Fibroblast of the aortic adventitia (primary cell): ENCODE measurements around the gene SLC22A12. TPM values are rescaled to one million over a fixed set of nuclear protein-coding genes. Genes with fewer than 3 reads are reported as not detected.

Experiments used
- DNase-seq: peaks from one replicate; pipeline ENCODE4 v3.0.0-alpha.2; 2010; ENCODE audit warnings: low read depth
- H3K4me3 ChIP-seq: 2 replicates; pipeline ENCODE4 v1.5.1; 2011; ENCODE audit warnings: low read depth, mild to moderate bottlenecking, control low read depth, low read length, moderate library complexity
- total RNA-seq: library from RNA; depleted of rRNA; stranded (reverse); fragments of >200 nt; gene quantifications from 2 replicates; pipeline ENCODE4 v1.2.3, GENCODE V29; 2012; ENCODE audit warnings: low replicate concordance
- TF ChIP-seq, protein P1 (sequence below): IDR thresholded peaks from 2 replicates; pipeline ENCODE4 v1.5.1; 2011; ENCODE audit warnings: mild to moderate bottlenecking, low read length, control low read depth, inconsistent platforms; ENCODE audit not compliant: insufficient read depth

SLC22A12 gene
- total RNA-seq, 1 donor, result not detected

DNA sequence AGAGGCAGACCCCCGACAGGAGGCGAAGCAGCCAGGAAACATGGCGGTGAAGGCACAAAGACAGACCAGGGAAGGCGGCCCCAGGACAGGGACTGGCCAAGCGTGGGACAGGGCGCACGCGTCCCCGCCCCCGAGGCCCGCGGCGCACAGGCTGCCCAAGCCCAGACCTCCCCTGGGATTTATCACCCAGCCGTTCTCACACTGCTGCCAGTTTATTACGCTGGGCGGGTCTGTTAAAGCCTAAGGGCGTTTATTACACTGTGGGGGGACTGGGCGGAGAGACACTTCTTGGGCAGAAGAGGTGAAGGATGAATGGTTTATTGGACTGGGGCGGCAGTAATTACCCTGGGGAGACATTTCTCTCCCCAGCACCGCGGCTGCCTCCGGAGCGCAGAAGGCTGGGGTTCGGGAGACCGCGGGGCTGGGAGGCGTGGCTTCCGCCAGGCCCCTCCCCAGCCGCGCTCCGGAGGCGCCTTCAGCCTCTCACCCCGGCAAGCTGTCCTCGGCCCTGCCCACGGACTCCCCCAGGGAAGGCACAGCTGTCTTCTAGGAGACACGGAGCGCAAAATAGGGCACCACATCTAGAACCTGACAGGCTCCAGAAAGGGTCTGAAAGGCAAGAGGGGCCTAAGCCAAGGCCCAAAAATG is 47.1 kb downstream of the SLC22A12 start:
- no peak overlapping the region for H3K4me3 ChIP-seq
- DNase-seq, result no peak
- TF ChIP-seq, protein P1, sequence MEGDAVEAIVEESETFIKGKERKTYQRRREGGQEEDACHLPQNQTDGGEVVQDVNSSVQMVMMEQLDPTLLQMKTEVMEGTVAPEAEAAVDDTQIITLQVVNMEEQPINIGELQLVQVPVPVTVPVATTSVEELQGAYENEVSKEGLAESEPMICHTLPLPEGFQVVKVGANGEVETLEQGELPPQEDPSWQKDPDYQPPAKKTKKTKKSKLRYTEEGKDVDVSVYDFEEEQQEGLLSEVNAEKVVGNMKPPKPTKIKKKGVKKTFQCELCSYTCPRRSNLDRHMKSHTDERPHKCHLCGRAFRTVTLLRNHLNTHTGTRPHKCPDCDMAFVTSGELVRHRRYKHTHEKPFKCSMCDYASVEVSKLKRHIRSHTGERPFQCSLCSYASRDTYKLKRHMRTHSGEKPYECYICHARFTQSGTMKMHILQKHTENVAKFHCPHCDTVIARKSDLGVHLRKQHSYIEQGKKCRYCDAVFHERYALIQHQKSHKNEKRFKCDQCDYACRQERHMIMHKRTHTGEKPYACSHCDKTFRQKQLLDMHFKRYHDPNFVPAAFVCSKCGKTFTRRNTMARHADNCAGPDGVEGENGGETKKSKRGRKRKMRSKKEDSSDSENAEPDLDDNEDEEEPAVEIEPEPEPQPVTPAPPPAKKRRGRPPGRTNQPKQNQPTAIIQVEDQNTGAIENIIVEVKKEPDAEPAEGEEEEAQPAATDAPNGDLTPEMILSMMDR, result no peak

DNA sequence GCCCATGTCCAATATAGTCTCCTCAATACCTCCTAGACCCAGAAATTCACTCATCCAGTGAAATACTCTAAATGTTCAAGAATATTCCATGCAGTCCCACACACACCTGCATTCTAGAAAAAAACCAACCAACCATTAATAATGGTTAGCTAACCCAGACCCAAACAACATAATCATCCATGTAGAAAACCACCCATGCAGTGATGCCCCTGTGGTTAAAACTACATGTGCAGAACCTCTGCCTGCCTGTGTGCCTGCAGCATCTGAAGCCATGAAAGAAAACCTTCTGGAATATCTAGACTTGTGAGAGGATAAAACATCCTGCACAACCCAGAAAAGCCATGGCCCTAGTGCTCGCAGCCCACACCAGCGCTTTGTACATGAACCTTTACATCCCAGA is 47.8 kb downstream of the SLC22A12 start:
- TF ChIP-seq, protein P1, result no peak
- no peak for DNase-seq

DNA sequence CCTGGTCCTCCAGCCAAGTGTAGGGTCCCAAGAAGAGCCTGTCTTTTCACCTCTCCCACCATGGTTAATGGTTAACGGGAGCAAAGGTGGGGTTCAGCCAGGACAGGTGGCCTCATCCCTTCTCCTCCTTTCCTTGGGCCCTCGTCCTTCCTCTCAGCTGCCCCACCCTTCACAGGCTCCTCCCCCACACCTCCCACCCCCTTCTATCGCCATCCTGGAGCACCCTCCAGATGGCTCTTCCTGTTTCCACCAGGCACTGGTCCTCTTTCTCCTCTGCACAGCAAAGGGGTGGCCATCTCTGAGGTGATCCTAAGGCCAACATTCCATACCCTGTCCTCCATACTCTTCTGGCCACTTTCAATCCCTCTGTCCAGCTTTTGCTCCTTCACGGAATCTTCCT is 48.9 kb downstream of the SLC22A12 start:
- H3K4me3 ChIP-seq, result no peak overlapping the region
- no peak for DNase-seq
- TF ChIP-seq, protein P1, result no peak

More for the DNA sequence above, 47.8 kb downstream of the SLC22A12 start:
- no peak overlapping the region for H3K4me3 ChIP-seq

DNA sequence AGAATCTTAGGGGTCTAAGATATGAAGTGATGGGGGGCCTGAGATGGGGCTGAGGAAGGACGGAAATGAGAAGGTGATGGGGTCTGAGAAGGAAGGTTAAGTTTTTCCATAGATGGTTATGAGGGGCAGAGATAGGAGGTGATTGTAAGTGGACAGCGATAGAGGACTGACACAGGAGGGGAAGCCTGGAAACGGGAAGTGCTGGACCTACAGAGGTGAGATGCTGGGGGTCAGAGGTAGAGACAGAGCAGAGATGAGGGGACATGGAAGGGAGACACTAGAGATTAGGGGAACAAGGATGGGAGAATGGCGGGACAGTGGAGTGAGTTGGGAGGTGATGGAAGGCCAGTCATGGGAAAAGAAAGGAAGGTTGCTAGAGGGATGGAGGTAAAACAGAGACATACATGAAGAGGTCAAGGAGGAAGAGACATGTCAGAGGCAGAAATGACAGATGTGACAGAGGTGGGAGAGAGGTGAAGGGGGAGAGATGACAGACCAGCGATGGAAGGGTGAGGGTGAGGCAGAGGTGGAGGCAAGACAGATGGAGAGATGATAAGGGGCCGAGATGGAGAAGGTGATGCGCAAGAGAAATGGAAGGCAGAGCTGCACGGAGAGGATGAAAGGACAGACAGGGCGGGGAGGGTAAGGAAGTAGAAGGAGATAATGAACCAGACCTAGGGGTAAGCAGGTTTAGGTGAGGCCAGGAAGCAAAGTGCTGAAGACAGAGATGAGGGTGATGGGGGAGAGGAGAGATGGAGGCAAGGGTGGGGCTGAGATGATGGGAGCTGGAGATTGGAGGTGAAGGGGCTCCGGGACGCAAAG is 50.8 kb downstream of the SLC22A12 start:
- H3K4me3 ChIP-seq, result no peak overlapping the region
- TF ChIP-seq, protein P1, result no peak
- DNase-seq, result no peak

DNA sequence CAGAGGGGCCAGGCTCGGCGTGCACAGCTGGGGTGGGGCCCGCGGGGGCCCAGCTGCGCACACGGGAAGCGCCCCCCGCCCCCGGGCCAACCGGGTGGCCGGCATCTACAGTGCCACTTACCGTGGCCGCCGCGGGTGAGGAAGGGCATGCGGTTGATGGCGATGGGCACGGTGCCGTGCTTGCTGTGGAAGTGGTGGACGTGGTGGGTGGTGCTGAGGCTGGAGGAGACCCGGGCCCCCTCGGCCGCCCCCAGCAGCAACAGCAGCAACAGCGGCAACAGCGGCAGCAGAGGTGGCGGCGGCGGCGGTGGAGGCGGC is 51.4 kb downstream of the SLC22A12 start:
- H3K4me3 ChIP-seq, result no peak overlapping the region
- DNase-seq, result no peak
- TF ChIP-seq, protein P1, result no peak

DNA sequence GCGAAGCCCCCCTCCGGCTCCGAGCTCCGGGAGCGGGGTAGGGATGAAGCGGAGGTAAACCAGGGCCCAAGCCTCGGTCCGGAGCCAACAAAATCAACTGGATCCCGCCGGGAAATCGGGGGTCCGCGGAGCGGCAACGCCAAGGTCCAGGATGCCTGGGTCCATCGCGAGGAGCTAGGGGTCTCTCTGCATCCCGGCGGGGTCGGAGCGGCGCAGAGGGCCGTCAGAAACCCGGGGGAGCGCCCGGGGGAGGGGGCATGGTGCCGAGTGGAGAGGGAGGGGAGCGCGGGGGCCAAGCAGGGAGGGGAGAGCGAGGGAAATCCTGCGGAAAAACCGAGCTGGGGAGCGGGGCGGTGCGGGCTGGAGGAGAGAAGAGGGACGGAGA is 51.8 kb downstream of the SLC22A12 start:
- TF ChIP-seq, protein P1, result no peak
- DNase-seq, result no peak

More for the DNA sequence above, 51.8 kb downstream of the SLC22A12 start:
- no peak overlapping the region for H3K4me3 ChIP-seq
